GM23248 (cell line): ENCODE measurements around the gene LY86. TPM values are rescaled to one million over a fixed set of nuclear protein-coding genes. Genes with fewer than 3 reads are reported as not detected.

Experiments
- DNase-seq: peaks from one replicate; pipeline ENCODE4 v3.0.0-alpha.2; 2015
- H2AFZ ChIP-seq: fragments of 200-600 bp; sonication (generic); 2 replicates; pipeline ENCODE4 v1.6.1; 2016; ENCODE audit warnings: antibody characterized with exemption
- H3F3A ChIP-seq: fragments of 200-600 bp; sonication (generic); 2 replicates; pipeline ENCODE4 v1.6.1; 2016; ENCODE audit warnings: mild to moderate bottlenecking, antibody characterized with exemption, mixed run types; ENCODE audit not compliant: insufficient read depth
- H3K27ac ChIP-seq: fragments of 200-600 bp; sonication (generic); 2 replicates; pipeline ENCODE4 v1.5.1; 2016; ENCODE audit warnings: mild to moderate bottlenecking
- H3K27me3 ChIP-seq: fragments of 200-600 bp; sonication (generic); replicated peaks from 2 replicates; pipeline ENCODE4 v1.6.1; 2016; ENCODE audit warnings: mild to moderate bottlenecking; ENCODE audit not compliant: insufficient read depth
- H3K36me3 ChIP-seq: fragments of 200-600 bp; sonication (generic); 2 replicates; pipeline ENCODE4 v1.6.1; 2016; ENCODE audit warnings: low read depth, mild to moderate bottlenecking
- H3K4me1 ChIP-seq: fragments of 200-600 bp; sonication (generic); 2 replicates; pipeline ENCODE4 v1.6.1; 2016; ENCODE audit warnings: mild to moderate bottlenecking; ENCODE audit not compliant: insufficient read depth
- H3K4me2 ChIP-seq: fragments of 200-600 bp; sonication (generic); one replicate; pipeline ENCODE4 v1.6.1; 2016; ENCODE audit warnings: mild to moderate bottlenecking; ENCODE audit not compliant: unreplicated experiment
- H3K4me3 ChIP-seq: fragments of 200-600 bp; sonication (generic); 2 replicates; pipeline ENCODE4 v1.5.1; 2016; ENCODE audit warnings: mild to moderate bottlenecking
- H3K79me2 ChIP-seq: fragments of 200-600 bp; sonication (generic); 2 replicates; pipeline ENCODE4 v1.6.1; 2016; ENCODE audit warnings: mild to moderate bottlenecking; ENCODE audit not compliant: insufficient read depth
- H3K9ac ChIP-seq: fragments of 200-600 bp; sonication (generic); 2 replicates; pipeline ENCODE4 v1.6.1; 2016; ENCODE audit warnings: mild to moderate bottlenecking
- H3K9me2 ChIP-seq: fragments of 200-600 bp; sonication (generic); 2 replicates; pipeline ENCODE4 v1.6.1; 2016; ENCODE audit warnings: mixed run types, mild to moderate bottlenecking, moderate library complexity; ENCODE audit not compliant: insufficient read depth
- H3K9me3 ChIP-seq: fragments of 200-600 bp; sonication (generic); one replicate; pipeline ENCODE4 v1.6.1; 2017; ENCODE audit warnings: low read depth
- H4K20me1 ChIP-seq: fragments of 200-600 bp; sonication (generic); 2 replicates; pipeline ENCODE4 v1.6.0; 2016; ENCODE audit not compliant: insufficient read depth
- EZH2 ChIP-seq: fragments of 200-600 bp; sonication (generic); IDR thresholded peaks from 2 replicates; pipeline ENCODE4 v1.6.1; 2018; ENCODE audit warnings: antibody characterized with exemption, mild to moderate bottlenecking; ENCODE audit not compliant: insufficient read depth, poor library complexity, severe bottlenecking
- EZH2phosphoT487 ChIP-seq: fragments of 200-600 bp; sonication (generic); IDR thresholded peaks from 2 replicates; pipeline ENCODE4 v1.6.1; 2018; ENCODE audit warnings: antibody characterized with exemption, moderate library complexity, mild to moderate bottlenecking, low read depth; ENCODE audit not compliant: insufficient read depth
- WGBS, 2 experiments: methylation state at CpG; one replicate each; pipeline ENCODE4 v1.1.6; 2015 to 2017; ENCODE audit warnings: low lambda C conversion rate in 2 of 2, low coverage in 1 of 2; ENCODE audit errors: missing lambda C conversion rate in 2 of 2; 5-methylcytosine and 5-hydroxymethylcytosine counted together
- in situ Hi-C: fragments of 300-500 bp; cut with MboI; formaldehyde crosslinking; loops from 2 replicates; pipeline ENCODE4 v1.15.0; 2020
- polyA plus RNA-seq: library from polyadenylated mRNA; unstranded; fragments of >200 nt; fragmentation: Nextera tagmentation; extraction: Ambion mirVana; gene quantifications from 2 replicates; pipeline ENCODE4 v1.2.1, GENCODE V29; 2016
- total RNA-seq: library from RNA; depleted of rRNA; stranded (reverse); fragments of >200 nt; shearing (Covaris generic); gene quantifications from 2 replicates; pipeline ENCODE4 v1.2.3, GENCODE V29; 2014

The LY86 gene
- total and polyA plus RNA-seq, 2 experiments from 2014 or later = not detected

DNA sequence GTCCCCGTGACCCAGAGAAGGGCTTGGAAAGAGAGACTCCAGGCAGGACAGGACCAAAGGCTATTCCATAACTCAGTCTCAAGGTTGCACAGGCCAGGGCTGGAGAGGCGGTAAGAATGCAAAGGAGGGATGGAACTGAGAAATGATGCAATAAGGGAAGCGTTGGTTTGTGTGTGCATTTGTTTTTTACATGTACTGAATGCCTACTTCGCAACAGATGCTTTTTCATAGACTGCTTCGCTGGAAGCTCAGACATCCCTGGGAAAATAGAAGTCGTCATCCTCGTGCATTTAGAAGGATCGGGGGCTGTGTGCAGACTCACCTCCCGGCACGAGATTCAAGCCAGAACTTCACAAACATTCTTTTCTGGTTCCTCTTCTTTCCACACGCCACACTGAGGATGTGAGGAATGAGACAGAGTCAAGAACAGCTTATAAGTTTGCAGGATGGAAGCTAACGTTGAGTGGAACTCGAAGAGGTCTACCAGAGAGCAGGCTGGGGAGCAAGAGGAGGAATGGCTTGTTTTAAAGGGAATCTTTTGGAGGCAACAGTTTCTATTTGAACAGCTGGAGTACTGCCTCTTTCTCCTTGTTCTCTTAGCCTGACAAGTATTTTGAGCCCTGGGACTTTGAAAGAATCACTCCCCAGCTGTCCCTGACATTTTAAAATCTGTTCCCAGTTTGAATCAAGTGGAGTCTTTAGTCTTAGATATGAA is 19.3 kb upstream of the LY86 start:
- Histone ChIP-seq H3K27ac (no peak overlapping the region), H3K9ac (no peak overlapping the region), H4K20me1 (no peaks in the 10 kb centered on the region), H3K4me1 (no peaks in the 10 kb centered on the region), H3F3A (no peaks in the 10 kb centered on the region), H3K4me2 (no peak overlapping the region), H3K79me2 (no peaks in the 10 kb centered on the region), H3K27me3 (no peaks in the 10 kb centered on the region), H3K36me3 (no peaks in the 10 kb centered on the region), H3K4me3 (no peak overlapping the region), H3K9me2 (no peaks in the 10 kb centered on the region), H2AFZ (no peak overlapping the region), H3K9me3 (no peaks in the 10 kb centered on the region)
- TF ChIP-seq EZH2phosphoT487 (no peak), EZH2 (no peak)
- no peak for DNase-seq
- in situ Hi-C loops = no loop called here
- WGBS, 2 experiments = 38 to 47% methylated on average over 13 of the region's 13 CpGs

DNA sequence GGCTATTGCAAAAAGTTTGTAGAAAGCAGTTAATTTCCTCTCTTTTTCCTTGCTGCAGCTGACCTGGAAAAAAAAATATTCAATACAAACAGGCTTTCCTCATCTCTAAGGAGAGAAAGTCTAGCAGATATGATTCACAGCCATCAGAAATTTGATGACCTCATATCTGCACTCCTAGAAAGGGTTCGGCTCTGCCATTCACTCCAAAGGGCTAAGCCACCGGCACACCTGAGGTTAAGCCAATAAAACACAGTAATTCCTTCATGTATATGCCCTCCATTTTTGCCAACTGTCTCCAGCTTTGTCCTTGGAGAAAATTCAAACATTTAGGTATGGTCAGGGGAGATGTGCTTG is 18.7 kb upstream of the LY86 start:
- H3K4me3 ChIP-seq = no peak overlapping the region
- WGBS, 2 experiments = 50 to 60% methylated on average over 2 of the region's 2 CpGs
- no peaks in the 10 kb centered on the region for H3K79me2 ChIP-seq
- no peaks in the 10 kb centered on the region for H3K27me3 ChIP-seq
- H3K4me1 ChIP-seq = no peaks in the 10 kb centered on the region
- no peak overlapping the region for H3K9ac ChIP-seq
- no peak overlapping the region for H2AFZ ChIP-seq
- no peaks in the 10 kb centered on the region for H4K20me1 ChIP-seq
- no peaks in the 10 kb centered on the region for H3F3A ChIP-seq
- H3K27ac ChIP-seq = no peak overlapping the region
- no peak for DNase-seq
- no peaks in the 10 kb centered on the region for H3K9me3 ChIP-seq
- no peaks in the 10 kb centered on the region for H3K9me2 ChIP-seq
- in situ Hi-C loops = no loop called here
- H3K36me3 ChIP-seq = no peaks in the 10 kb centered on the region
- H3K4me2 ChIP-seq = no peak overlapping the region
- TF ChIP-seq EZH2phosphoT487 = no peak
- no peak for TF ChIP-seq EZH2

DNA sequence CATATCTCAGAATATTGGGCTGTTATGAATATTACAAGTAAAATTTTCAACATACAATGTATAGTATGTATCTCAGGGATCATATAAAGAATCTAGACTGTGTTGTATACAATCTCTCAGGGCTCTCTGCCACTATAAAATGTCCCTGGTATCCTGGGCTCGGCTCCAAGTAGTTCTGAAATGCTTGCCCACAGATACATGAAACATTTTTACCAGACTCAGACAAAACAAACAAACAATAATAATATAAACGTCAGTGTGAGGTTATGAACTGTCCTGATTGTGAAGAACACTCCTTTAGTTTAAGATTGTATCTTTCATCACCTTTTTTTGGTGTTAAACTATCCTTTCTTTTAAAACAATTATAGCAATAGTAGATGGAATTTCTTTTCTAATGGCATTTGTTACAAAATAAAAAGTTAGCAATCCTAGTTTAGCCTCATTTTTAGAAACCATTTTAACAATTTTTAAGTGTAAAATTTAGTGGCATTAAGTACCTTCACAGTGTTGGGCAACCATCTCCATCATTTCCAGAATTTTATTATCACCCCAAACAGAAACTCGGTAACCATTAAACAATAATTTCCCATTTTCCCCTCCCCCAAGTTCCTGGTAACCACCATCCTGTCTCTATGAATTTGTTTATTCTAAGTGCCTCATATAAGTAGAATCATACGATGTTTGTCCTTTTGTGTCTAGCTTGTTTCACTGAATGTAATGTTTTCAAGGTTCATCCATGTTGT is 17.4 kb upstream of the LY86 start:
- Histone ChIP-seq H3K27ac (no peak overlapping the region), H3K4me3 (no peak overlapping the region), H3K36me3 (no peaks in the 10 kb centered on the region), H2AFZ (no peak overlapping the region), H3K9me3 (no peaks in the 10 kb centered on the region), H3K9me2 (no peaks in the 10 kb centered on the region), H3K4me2 (no peak overlapping the region), H4K20me1 (no peaks in the 10 kb centered on the region), H3F3A (no peaks in the 10 kb centered on the region), H3K27me3 (no peaks in the 10 kb centered on the region), H3K79me2 (no peaks in the 10 kb centered on the region), H3K4me1 (no peaks in the 10 kb centered on the region), H3K9ac (no peak overlapping the region)
- TF ChIP-seq EZH2 (no peak), EZH2phosphoT487 (no peak)
- DNase-seq = no peak
- 33 to 34% methylated on average over 4 of the region's 4 CpGs for WGBS, 2 experiments
- in situ Hi-C loops = no loop called here

DNA sequence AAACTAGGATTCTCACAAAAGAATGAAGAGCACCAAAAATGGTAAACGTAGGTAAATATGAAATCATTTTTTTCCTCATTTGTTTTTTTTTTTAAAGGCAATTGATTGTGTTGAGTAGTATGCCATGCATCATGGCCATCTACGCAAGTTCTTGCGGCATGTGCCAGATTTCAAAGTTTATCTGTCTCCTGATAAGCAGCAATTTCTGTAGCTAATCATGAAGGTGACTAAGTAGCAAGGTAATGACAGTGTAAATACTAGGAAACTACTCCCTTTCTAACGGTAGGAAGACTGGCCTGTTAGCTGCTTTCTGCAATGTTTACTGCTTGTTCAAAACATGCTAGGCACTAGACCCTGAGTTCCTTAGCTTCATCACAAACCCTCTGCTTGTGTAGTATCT is 13.4 kb upstream of the LY86 start:
- Histone ChIP-seq H3K79me2 (no peaks in the 10 kb centered on the region), H3K4me1 (no peaks in the 10 kb centered on the region), H3K4me2 (no peak overlapping the region), H3K9me2 (no peaks in the 10 kb centered on the region), H3K27me3 (no peaks in the 10 kb centered on the region), H3K27ac (no peak overlapping the region), H3K9ac (no peak overlapping the region), H3K36me3 (no peaks in the 10 kb centered on the region), H4K20me1 (no peaks in the 10 kb centered on the region), H2AFZ (no peak overlapping the region), H3K4me3 (no peak overlapping the region), H3K9me3 (no peaks in the 10 kb centered on the region), H3F3A (no peaks in the 10 kb centered on the region)
- in situ Hi-C loops = no loop called here
- WGBS, 2 experiments = 41 to 42% methylated on average over 4 of the region's 4 CpGs
- TF ChIP-seq EZH2 (no peak), EZH2phosphoT487 (no peak)
- DNase-seq = no peak
